Stimulated activated CD8-positive, alpha-beta memory T cell treated with anti-CD3 and anti-CD28 coated beads, Interleukin-4, amount 100 ng/mL, for 24 hours (primary cell): ENCODE measurements around the gene ADNP.
"Not testable (repeated sequence)": the region's sequence is repeated elsewhere in the genome, so short reads cannot be mapped to it uniquely, and the experiment has no call there.

ENCODE experiments used
- DNase-seq: peaks from one replicate; pipeline ENCODE4 v3.0.0-alpha.2; 2020; ENCODE audit warnings: low read depth

Gene ADNP

GRCh38 chr20:50900261-50900660, 31.0 kb downstream of the ADNP start:
- DNase-seq, result no peak

- DNase-seq, result no peak
Measured at GRCh38 chr20:50898475-50898874, 32.8 kb downstream of the ADNP start.

- no peak for DNase-seq
Measured at GRCh38 chr20:50895111-50895830, 36.0 kb downstream of the ADNP start.

- DNase-seq, result no peak
Measured at GRCh38 chr20:50893620-50894019, 37.6 kb downstream of the ADNP start.

- DNase-seq, result no peak
Measured at GRCh38 chr20:50892394-50892793, 38.8 kb downstream of the ADNP start.

- DNase-seq, result no peak
Measured at GRCh38 chr20:50891138-50891537, 40.1 kb downstream of the ADNP start.

- no peak for DNase-seq
Measured at GRCh38 chr20:50887576-50887975, 43.7 kb downstream of the ADNP start.

- no peak for DNase-seq
Measured at GRCh38 chr20:50886184-50886790, 45.0 kb downstream of the ADNP start.

GRCh38 chr20:50885781-50886180, 45.5 kb downstream of the ADNP start:
- no peak for DNase-seq

GRCh38 chr20:50885068-50885467, 46.2 kb downstream of the ADNP start:
- DNase-seq, result no peak

- DNase-seq, result no peak
Measured at GRCh38 chr20:50883856-50884255, 47.4 kb downstream of the ADNP start.

- not testable (repeated sequence) for DNase-seq
Measured at GRCh38 chr20:50881759-50882424, 49.3 kb downstream of the ADNP start.

GRCh38 chr20:50879649-50880550, 51.3 kb downstream of the ADNP start:
- DNase-seq, result no peak

GRCh38 chr20:50877232-50877743, 53.9 kb downstream of the ADNP start:
- no peak for DNase-seq

- no peak for DNase-seq
Measured at GRCh38 chr20:50876816-50877215, 54.4 kb downstream of the ADNP start.

GRCh38 chr20:50876063-50876685, 55.1 kb downstream of the ADNP start:
- no peak for DNase-seq

GRCh38 chr20:50874758-50875665, 56.2 kb downstream of the ADNP start:
- DNase-seq, result no peak

- no peak for DNase-seq
Measured at GRCh38 chr20:50874111-50874757, 57.0 kb downstream of the ADNP start.

- DNase-seq, result no peak
Measured at GRCh38 chr20:50873585-50873984, 57.7 kb downstream of the ADNP start.
